PC-9 (cell line): ENCODE data around the gene DPYSL4.

ENCODE experiments used
- CTCF ChIP-seq: fragments of 200-600 bp; sonication (generic); conservative IDR thresholded peaks from 2 replicates; pipeline ENCODE4 v1.6.1; 2017; ENCODE audit warnings: mixed run types, antibody characterized with exemption, mild to moderate bottlenecking, moderate library complexity
- EZH2 ChIP-seq: fragments of 200-600 bp; sonication (generic); IDR thresholded peaks from 2 replicates; pipeline ENCODE4 v1.8.0; 2017; ENCODE audit warnings: antibody characterized with exemption, low read depth

- no peak for TF ChIP-seq CTCF
- no peak for TF ChIP-seq EZH2
These were observed 33.3 kb downstream of the DPYSL4 start for GRCh38 chr10:132220061-132220460.
